HG02623 (cell line): ENCODE results near the gene NEK9.
"Not testable (repeated sequence)": the region's sequence is repeated elsewhere in the genome, so short reads cannot be mapped to it uniquely, and the experiment has no call there.

Experiments used
- ATAC-seq: cut with Tn5 transposase; IDR thresholded peaks from one replicate; pipeline ENCODE4 v1.9.1; 2021; ENCODE audit warnings: moderate library complexity; ENCODE audit not compliant: unreplicated experiment

The NEK9 gene

GRCh38 chr14:75126679-75127473 is at the start of gene NEK9:
Gene NEK9 (minus strand): TSS chr14:75127048. CDS start chr14:75126921, 127 bp downstream.
- peak; percentile 84 for ATAC-seq

- ATAC-seq, result peak; percentile 60
These were observed 49.4 kb upstream of the NEK9 start, which contains the start of gene TMED10 for GRCh38 chr14:75176142-75176820. Gene TMED10 (minus strand): TSS chr14:75176612. CDS start chr14:75176579, 33 bp downstream.

- ATAC-seq, result no peak
These were observed 48.9 kb upstream of the NEK9 start for GRCh38 chr14:75175677-75176141.

GRCh38 chr14:75174066-75174465 is 47.2 kb upstream of the NEK9 start:
- ATAC-seq, result no peak

- no peak for ATAC-seq
These were observed 43.9 kb upstream of the NEK9 start for GRCh38 chr14:75170772-75171171.

GRCh38 chr14:75168586-75169335 is 41.9 kb upstream of the NEK9 start:
- ATAC-seq, result no peak

- no peak for ATAC-seq
These were observed 40.5 kb upstream of the NEK9 start for GRCh38 chr14:75167325-75167724.

- ATAC-seq, result no peak
These were observed 38.9 kb upstream of the NEK9 start for GRCh38 chr14:75165586-75166391.

GRCh38 chr14:75164809-75165208 is 38.0 kb upstream of the NEK9 start:
- no peak for ATAC-seq

GRCh38 chr14:75163677-75164076 is 36.8 kb upstream of the NEK9 start:
- ATAC-seq, result no peak

- no peak for ATAC-seq
These were observed 35.8 kb upstream of the NEK9 start for GRCh38 chr14:75162631-75163030.

- no peak for ATAC-seq
These were observed 32.2 kb upstream of the NEK9 start for GRCh38 chr14:75158843-75159614.

GRCh38 chr14:75156901-75157300 is 30.1 kb upstream of the NEK9 start:
- ATAC-seq, result no peak

- ATAC-seq, result no peak
These were observed 29.3 kb upstream of the NEK9 start for GRCh38 chr14:75156111-75156510.

- no peak for ATAC-seq
These were observed 28.3 kb upstream of the NEK9 start for GRCh38 chr14:75155169-75155568.

GRCh38 chr14:75153295-75153694 is 26.4 kb upstream of the NEK9 start:
- ATAC-seq, result no peak

GRCh38 chr14:75151851-75152250 is 25.0 kb upstream of the NEK9 start:
- ATAC-seq, result no peak

- not testable (repeated sequence) for ATAC-seq
These were observed 23.8 kb upstream of the NEK9 start for GRCh38 chr14:75150637-75151036.

GRCh38 chr14:75150150-75150549 is 23.3 kb upstream of the NEK9 start:
- no peak for ATAC-seq
